Measurements from ENCODE around the gene KLHL17.

- no peak for TF ChIP-seq CTCF (IDR thresholded peaks at IDR 0.05)
- TF ChIP-seq POLR2A (IDR thresholded peaks at IDR 0.05; ENCODE audit: low read length): 0 out of 2 replicates have a peak, but pooled peaks have one; percentile 12
Observed at GRCh38 chr1:920521-920920, 39.9 kb upstream of the KLHL17 start.
